GM19025 (cell line): ENCODE results near the gene SRGAP1.
A peak's percentile ranks its signal among the peaks of the same experiment; 100 is the strongest.

Experiments used
- ATAC-seq: cut with Tn5 transposase; IDR thresholded peaks from one replicate; pipeline ENCODE4 v1.9.1; 2021; ENCODE audit warnings: mild to moderate bottlenecking, low read depth, moderate library complexity; ENCODE audit not compliant: unreplicated experiment

Gene SRGAP1

DNA sequence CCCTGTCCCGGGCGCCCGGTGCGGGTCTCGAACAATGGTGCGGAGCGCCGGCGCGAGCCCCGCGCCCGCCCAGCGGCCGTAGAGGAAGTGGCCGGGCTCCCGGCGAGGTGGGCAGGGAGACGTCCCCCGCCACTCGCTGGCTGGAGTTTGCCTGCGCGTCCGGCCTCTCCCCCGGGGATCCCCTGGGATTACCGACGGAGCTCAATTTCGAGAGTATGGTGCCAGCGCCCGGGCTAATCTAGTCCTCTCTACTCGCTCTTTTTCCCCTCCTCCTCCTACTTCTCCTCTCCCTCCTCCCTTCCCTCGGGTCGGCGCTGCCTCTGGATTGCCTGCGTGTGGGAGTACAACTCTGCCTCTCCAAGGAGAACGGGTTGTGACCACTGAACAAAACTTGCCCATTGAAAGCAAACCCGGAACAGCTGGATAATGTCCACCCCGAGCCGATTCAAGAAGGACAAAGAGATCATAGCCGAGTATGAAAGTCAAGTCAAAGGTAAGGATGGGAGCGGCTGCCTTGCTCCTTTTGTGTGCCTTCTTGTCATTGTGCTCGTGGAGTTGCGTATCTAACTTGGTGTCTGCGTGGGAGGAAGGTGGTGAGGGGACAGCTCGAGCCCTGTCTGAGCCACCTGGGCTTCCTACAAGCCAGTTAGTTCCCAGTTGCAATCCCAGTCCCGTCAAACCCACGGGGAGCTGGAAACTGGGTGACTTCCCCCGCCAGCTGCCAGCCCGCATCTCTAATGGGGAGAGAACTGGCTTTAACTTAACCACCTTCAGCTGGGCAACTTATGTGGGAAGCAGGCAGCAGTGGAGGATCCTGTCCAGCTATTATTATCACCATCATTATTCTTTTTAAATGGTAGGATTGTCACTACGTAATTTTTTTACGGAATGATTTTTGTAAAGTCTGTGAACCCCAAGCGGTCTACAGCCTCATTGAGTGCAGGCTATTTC, at the start of gene SRGAP1:
Gene SRGAP1 (plus strand): TSS at position 310 of the 951 bp plus-strand sequence. CDS start 117 bp downstream, at position 427.
- peak; percentile 29 for ATAC-seq

DNA sequence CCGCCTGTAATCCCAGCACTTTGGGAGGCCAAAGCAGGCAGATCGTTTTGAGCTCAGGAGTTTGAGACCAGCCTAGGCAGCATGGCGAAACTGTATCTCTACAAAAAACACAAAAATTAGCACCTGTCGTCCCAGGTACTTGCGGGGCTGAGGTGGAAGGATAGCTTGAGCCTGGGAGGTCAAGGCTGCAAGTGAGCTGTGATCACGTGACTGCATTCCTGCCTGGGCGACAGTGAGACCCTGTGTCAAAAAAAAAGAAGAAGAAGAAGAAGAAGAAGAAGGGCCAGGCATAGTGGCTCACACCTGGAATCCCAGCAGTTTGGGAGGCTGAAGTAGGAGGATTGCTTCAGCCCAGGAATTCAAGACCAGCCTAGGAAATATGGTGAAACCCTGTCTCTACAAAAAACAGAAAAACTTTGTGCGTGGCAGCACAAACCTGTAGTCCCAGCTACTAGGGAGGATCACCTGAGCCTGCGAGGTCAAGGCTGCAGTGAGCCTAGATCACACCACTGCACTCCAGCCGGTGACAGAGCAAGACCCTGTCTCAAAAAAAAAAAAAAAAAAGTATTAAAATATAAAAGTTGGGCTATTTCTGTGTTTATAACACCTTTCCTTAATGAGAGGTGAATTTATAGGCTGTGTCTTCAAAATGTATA, 49.3 kb upstream of the SRGAP1 start:
- no peak for ATAC-seq

DNA sequence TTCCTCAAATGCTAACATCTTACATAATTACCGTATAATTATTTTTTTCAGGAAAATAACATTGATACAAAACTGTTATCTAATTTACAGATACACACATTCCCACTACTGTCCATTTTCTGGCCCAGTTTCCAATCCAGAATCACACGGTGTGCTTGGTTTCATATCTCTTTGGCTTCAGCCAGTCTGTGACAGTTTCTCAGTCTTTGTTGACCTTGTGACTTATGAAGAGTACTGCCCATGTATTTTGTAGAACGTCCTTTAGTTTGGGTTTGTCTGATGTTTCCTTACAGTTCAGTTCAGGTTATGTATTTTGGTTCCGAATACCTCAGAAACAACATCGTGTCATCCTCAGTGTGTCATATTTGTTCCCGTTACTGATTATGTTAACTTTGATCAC, 48.6 kb upstream of the SRGAP1 start:
- no peak for ATAC-seq

DNA sequence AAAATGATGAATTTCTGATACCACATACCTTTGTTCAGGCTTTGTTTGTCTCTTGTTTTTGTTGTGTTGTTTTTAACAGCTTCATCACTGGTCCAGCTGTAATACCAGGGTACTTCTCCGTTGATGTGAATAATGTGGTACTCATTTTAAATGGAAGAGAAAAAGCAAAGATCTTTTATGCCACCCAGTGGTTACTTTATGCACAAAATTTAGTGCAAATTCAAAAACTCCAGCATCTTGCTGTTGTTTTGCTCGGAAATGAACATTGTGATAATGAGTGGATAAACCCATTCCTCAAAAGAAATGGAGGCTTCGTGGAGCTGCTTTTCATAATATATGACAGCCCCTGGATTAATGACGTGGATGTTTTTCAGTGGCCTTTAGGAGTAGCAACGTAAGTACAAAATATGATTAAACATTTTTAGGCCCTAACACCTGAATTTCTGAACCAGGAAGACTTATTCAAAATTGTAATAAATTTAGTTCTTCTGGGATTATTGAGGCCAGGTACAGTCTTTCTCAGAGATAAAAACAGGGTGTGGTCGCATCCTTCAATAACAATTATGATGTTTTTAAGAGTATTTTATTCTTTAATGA, 42.4 kb upstream of the SRGAP1 start:
- ATAC-seq, result no peak

DNA sequence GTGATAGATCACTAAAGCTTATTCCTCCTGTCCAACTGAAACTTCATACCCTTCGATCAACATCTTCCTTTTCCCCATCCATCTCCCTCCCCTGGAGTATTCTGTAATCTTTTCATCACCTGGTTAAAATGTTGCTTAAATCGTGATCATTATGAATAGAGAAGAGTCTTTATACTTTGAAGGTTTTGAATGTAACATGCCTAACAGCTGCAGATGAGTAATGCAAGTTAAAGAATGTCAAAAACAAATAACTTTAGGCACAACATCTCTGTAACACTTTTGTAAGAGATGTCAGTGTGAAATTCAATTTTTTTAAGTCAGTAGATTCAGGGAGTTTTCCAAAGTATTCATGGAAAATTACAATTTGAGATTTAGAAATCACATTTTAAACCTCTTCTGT, 39.8 kb upstream of the SRGAP1 start:
- no peak for ATAC-seq

DNA sequence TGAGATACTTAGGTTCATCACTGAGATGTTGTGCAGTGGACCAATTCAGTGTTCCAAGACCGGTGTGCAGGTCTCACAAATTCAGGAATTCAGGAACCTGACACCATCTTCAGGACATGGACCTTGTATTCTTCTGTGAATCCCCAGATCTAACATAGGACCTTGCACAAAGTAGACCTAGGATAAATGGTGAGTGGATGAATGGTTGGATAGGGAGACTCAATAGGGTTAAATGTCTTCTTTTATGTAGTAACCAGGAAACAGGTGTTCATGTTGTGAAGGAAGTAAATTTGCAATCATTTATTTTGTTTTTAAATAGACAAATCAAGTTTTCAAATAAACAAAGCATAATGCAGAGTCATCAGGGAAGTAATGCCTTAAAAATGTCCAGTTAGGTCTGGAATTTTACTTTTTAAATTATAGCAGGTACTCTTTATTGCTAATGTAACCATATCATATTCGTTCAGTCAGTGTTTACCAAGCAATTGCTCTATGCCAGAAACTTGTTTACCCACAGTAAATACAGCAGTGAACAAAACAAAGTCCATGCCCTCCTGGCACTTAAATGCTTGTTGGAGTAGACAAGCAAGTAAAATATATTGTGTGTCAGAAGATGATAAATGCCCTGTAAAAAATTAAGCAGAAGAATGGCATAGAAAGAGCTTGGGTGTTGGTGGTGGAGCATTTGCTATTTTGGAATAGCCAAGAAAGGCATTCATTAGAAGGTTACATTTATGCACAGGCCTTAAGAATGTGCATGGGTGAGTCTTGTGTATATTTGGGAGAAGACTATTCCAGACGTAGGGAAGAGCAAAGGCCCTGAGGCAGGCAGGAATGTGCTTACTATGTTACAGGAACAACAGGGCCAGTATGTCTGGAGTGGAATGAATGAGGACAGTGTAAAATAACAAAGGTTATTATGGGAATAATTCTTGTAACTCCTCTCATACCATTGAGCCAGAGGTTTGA, 38.5 kb upstream of the SRGAP1 start:
- ATAC-seq, result no peak

DNA sequence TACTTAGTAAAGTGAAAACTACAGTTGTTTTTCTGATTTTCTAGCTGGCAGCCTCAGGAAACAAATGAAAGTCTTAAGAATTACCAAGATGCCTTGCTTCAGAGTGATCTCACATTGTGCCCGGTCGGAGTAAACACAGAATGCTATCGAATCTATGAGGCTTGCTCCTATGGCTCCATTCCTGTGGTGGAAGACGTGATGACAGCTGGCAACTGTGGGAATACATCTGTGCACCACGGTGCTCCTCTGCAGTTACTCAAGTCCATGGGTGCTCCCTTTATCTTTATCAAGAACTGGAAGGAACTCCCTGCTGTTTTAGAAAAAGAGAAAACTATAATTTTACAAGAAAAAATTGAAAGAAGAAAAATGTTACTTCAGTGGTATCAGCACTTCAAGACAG, 35.9 kb upstream of the SRGAP1 start:
- no peak for ATAC-seq

DNA sequence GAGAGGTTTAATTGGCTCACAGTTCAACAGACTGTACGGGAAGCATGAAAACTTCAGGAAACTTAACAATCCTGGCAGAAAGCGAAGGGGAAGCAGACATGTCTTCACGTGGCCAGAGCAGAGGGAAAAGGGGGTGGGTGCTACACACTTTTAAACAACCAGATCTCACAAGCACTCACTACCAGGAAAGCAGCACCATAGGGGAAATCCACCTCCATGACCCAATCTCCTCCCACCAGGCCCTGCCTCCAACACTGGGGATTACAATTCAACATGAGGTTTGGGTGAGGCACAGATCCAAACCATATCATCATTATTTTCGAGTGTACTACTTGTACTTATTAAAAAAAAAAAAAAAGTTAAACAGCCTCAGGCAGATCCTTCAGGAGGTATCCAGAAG, 34.9 kb upstream of the SRGAP1 start:
- no peak for ATAC-seq

DNA sequence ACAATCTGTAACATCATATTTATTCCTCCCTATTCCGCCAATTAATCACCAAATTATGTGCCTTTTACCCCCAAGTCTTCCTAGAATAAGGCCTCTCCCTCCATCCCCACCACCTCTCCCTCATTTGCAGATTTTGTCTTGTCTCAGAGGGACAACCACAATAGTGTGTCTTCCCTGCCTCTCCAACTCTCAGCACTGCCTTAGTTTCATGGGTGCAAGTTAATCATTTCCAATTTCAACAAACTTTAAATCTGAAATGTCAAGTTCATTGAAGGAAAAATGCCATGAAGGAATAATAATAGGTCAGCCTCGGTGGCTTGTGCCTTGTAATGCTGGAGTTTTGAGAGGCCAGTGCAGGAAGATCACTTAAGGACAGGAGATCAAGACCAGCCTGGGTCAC, 33.2 kb upstream of the SRGAP1 start:
- ATAC-seq, result no peak

DNA sequence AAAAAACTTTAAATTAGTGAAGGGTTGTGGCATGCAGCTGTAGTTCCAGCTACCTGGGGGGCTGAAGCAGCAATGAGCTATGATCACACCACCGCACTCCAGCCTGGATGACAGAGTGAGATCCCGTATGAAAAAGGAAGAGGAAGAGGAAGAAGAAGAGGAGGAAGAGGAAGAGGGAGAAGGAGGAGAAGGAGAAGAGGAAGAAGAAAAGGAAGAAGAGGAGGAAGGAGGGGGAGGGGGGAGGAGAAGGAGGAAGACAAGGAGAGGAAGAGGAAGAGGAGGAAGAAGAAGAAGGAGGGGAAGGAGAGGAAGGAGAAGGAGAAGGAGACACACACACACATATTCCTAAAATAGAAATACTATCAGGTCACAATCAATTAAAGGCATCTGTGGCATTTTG, 32.7 kb upstream of the SRGAP1 start:
- no peak for ATAC-seq

DNA sequence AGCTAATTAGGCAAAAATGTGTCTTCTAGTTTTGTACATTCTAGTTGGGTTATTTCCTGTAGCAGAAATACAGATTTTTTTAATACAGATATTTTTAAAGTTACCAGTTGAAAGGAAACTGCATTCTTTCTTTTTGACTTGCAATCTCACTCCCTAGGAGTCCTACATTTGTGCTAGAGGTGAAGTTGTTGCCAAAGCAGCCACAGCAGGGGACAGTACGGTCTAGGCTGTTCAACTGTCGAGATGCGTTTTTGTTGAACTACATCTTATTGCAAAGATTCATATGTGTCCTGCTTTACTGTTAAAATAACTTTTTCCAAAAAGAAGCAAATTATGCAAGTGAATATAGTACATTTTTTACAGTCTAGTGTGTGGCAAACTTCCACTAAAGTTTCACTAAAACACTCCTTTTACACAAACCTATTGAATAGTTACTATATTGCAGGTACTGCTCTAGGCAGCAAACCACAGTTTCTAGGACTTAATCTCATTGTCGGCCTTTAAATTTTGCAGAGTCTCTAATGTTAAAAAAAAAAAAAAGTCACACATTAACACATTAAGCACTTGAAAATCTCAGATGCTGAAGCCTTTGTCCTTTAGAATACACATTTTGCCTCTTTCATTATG, 30.2 kb upstream of the SRGAP1 start:
- peak; percentile 9 for ATAC-seq

DNA sequence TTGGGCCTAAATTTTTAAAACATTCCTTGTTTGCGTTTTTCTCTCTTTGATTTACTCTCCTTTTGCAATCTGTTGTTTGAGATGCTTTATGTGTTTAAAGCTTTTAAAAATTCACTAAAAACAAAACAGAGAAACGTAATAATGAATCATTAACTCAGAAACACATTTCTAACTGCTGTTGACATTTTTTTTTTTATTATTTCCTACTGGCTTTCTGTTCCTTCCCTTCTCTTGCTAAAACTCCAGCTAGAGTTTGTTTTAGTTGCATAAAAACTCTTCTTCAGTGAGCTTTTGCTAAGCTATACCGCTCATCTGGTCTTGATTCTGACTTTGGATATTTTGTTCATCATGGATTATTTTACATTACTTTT, 29.0 kb upstream of the SRGAP1 start:
- no peak for ATAC-seq

DNA sequence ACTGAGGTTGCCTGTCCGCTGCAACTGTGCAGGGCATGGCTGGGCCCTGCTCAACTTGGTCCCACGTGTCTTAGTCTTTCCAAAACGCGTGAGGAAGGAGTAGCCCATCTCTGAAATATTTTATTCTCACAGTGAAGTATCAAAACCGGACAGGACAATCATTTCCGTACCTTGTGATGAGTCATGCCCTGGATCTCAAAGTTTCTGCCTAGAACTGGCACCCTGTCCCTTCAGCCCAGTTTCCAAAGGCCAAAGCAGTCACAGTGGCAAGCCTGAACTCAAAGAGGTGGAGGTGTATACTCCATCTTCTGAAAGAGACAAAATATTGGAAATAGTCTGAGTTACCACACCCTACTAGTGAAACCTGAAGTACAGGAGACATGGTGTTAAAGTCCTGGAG, 28.5 kb upstream of the SRGAP1 start:
- ATAC-seq, result no peak

DNA sequence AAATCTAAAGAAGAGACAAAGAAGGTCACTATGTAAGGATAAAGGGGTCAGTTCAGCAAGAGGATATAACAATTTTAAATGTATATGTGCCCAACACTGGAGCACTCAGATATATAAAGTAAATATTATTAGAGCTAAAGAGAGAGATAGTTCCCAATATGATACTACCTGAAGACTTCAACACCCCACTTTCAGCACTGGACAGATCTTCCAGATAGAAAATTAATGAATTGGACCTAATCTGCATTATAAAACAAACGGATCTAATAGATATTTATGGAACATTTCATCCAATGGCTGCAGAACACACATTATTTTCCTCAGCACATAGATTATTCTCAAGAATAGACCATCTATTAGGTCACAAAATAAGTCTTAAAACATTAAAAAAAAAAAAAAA, 24.1 kb upstream of the SRGAP1 start:
- ATAC-seq, result no peak

DNA sequence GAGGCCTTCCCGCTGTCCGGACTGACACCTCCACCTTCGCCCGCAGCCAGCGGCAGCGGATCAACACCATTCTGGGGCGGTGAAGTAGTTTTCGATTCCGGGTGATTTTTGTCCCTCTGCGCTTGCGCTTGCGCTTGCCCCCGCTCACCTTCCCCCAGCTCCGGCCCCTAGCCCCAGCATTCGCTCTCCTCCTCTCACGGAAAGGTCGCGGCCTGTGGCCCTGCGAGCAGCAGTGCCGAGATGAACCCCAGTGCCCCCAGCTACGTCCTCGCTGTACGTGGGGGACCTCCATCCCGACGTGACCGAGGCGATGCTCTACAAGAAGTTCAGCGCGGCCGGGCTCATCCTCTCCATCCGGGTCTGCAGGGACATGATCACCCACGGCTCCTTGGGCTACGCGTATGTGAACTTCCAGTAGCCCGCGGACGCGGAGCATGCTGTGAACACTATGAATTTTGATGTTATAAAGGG, 22.7 kb upstream of the SRGAP1 start:
- ATAC-seq, result no peak

DNA sequence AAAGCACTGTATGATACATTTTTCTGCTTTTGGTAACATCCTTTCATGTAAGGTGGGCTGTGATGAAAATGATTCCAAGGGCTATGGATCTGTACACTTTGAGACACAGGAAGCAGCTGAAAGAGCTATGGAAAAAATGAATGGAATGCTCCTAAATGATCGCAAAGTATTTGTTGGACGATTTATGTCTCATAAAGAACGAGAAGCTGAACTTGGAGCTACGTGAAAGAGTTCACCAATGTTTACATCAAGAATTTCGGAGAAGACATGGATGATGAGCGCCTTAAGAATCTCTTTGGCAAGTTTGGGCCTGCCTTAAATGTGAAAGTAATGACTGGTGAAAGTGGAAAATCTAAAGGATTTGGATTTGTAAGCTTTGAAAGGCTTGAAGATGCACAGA, 22.1 kb upstream of the SRGAP1 start:
- no peak for ATAC-seq

DNA sequence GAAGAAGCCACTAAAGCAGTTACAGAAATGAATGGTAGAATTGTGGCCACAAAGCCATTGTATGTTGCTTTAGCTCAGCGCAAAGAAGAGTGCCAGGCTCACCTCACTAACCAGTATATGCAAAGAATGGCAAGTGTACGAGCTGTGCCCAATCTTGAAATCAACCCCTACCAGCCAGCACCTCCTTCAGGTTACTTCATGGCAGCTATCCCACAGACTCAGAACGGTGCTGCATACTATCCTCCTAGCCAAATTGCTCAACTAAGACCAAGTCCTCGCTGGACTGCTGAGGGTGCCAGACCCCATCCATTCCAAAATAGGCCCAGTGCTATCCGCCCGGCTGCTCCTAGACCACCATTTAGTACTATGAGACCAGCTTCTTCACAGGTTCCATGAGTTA, 21.5 kb upstream of the SRGAP1 start:
- ATAC-seq, result no peak

DNA sequence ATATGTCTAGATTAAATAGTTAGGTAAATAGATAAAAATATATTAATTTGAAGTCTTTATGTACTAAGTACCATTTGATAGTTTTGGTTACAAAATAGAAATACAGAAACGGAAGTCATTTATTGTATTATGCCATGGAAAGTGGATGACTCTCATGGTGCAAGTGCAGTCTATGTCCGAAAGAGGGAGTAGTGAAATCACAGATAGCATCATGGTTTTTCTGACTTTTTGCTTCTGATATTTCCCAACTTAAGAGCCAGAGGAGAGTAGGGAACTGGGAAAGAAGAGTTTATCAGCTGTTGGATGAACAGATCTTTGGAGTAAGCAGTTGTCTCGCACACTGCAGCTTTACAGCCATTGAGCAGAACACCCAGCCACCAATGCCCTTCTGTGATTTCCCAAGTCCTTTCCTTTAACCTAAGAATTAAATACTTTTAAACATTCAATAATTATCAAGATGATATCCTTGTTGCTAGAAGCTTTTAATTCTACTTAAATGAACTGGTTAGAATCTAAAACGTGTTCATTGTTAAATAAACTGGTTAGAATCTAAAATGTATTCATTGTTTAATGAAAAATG, 18.4 kb upstream of the SRGAP1 start:
- ATAC-seq, result peak; percentile 59

DNA sequence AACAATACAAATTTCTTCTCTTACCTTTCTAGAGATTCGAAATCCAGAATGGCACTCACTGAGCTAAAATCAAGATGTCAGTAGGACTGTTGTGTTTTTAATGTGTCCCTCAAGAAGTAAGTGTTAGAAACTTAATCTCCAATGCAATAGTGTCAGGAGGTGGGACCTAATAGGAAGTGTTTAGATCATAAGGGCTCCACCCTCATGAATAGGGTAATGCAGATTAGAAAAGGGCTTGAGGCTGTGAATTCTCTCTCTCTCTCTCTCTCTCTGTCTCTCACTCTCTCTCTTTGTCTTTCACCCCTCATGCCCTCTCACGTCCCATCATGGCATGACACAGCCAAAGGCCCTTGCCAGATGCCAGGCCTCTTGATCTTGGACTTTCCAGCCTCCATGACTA, 15.6 kb upstream of the SRGAP1 start:
- no peak for ATAC-seq

DNA sequence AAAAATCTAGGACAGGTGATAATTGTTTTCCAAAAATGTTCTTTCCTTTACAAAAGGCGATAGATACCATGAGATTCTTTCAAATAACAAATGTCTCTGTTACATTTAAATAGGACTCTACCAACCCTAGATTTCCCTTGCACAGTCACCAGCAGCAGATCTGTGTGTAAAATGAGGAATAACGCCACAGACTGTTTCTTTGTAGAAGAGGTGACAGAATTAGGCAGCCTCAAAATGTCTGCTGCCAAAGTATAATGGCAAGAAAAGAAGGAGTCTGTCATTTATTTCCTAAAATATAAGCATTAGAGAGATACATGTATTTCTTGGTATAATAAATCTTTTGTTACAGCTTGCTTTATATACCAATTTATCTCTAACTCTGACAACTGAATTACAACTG, 8.5 kb upstream of the SRGAP1 start:
- no peak for ATAC-seq
